ENCODE results near the gene SCGN.

Gene SCGN

GRCh38 chr6:25685896-25686295, 33.9 kb downstream of the SCGN start:
- Histone ChIP-seq H3K36me3 (ENCODE audit: control insufficient read depth in 1 of 2, insufficient read depth in 2 of 2, low read depth in 1 of 2, low read length in 2 of 2) (no peaks in the 10 kb centered on the region), H3K14ac (ENCODE audit: low read length in 2 of 2) (no peak overlapping the region), H3K27me3 (ENCODE audit: control insufficient read depth in 1 of 2, insufficient read depth in 1 of 2, low read length in 2 of 2) (peaks cover 0 to 15% of the 10 kb centered on the region in 2 experiments), H3K9ac (ENCODE audit: low read length) (no peak overlapping the region), H2BK5ac (ENCODE audit: low read depth, low read length, poor library complexity, severe bottlenecking) (no peak overlapping the region), H3K79me1 (replicated peaks; ENCODE audit: low read length, poor library complexity, severe bottlenecking) (no peaks in the 10 kb centered on the region), H3K4me1 (ENCODE audit: control insufficient read depth, insufficient read depth, low read depth, low read length) (no peaks in the 10 kb centered on the region), H3K4ac (ENCODE audit: low read depth in 1 of 2, low read length in 2 of 2) (no peak overlapping the region), H4K8ac (ENCODE audit: low read length) (no peak overlapping the region), H2AK5ac (ENCODE audit: low read length, severe bottlenecking) (no peak overlapping the region), H2BK12ac (ENCODE audit: low read length in 2 of 2) (no peak overlapping the region), H2BK120ac (ENCODE audit: low read depth, low read length) (no peak overlapping the region), H3K27ac (ENCODE audit: low read length, poor library complexity, severe bottlenecking) (no peak overlapping the region), H4K91ac (ENCODE audit: low read length) (no peak overlapping the region), H3K9me3 (ENCODE audit: control insufficient read depth, low read length) (no peaks in the 10 kb centered on the region), H3K4me2 (ENCODE audit: low read length, poor library complexity, severe bottlenecking) (no peak overlapping the region), H3K4me3 (ENCODE audit: insufficient read depth in 1 of 2, low read depth in 1 of 2, low read length in 2 of 2) (no peak overlapping the region), H2AFZ (ENCODE audit: low read depth, low read length) (no peak overlapping the region), H3K18ac (ENCODE audit: low read depth in 1 of 2, low read length in 2 of 2) (no peak overlapping the region), H2BK15ac (ENCODE audit: low read depth, poor library complexity, severe bottlenecking) (no peak overlapping the region), H3K23ac (ENCODE audit: low read length in 2 of 2) (no peak overlapping the region)
- DNase-seq: no peak
- WGBS: 71% methylated on average over 5 of the region's 5 CpGs

- Histone ChIP-seq H2BK12ac (ENCODE audit: low read length in 2 of 2) (no peak overlapping the region), H2BK15ac (ENCODE audit: low read depth, poor library complexity, severe bottlenecking) (no peak overlapping the region), H3K27ac (ENCODE audit: low read length, poor library complexity, severe bottlenecking) (no peak overlapping the region), H2AFZ (ENCODE audit: low read depth, low read length) (no peak overlapping the region), H3K4me3 (ENCODE audit: insufficient read depth in 1 of 2, low read depth in 1 of 2, low read length in 2 of 2) (no peak overlapping the region), H4K91ac (ENCODE audit: low read length) (no peak overlapping the region), H3K36me3 (ENCODE audit: control insufficient read depth in 1 of 2, insufficient read depth in 2 of 2, low read depth in 1 of 2, low read length in 2 of 2) (no peaks in the 10 kb centered on the region), H3K9ac (ENCODE audit: low read length) (no peak overlapping the region), H3K23ac (ENCODE audit: low read length in 2 of 2) (no peak overlapping the region), H3K4me2 (ENCODE audit: low read length, poor library complexity, severe bottlenecking) (no peak overlapping the region), H3K9me3 (ENCODE audit: control insufficient read depth, low read length) (no peaks in the 10 kb centered on the region), H3K18ac (ENCODE audit: low read depth in 1 of 2, low read length in 2 of 2) (no peak overlapping the region), H3K27me3 (ENCODE audit: control insufficient read depth in 1 of 2, insufficient read depth in 1 of 2, low read length in 2 of 2) (peaks cover 0 to 15% of the 10 kb centered on the region in 2 experiments), H3K4ac (ENCODE audit: low read depth in 1 of 2, low read length in 2 of 2) (no peak overlapping the region), H2BK5ac (ENCODE audit: low read depth, low read length, poor library complexity, severe bottlenecking) (no peak overlapping the region), H3K79me1 (replicated peaks; ENCODE audit: low read length, poor library complexity, severe bottlenecking) (no peaks in the 10 kb centered on the region), H3K14ac (ENCODE audit: low read length in 2 of 2) (no peak overlapping the region), H3K4me1 (ENCODE audit: control insufficient read depth, insufficient read depth, low read depth, low read length) (no peaks in the 10 kb centered on the region), H4K8ac (ENCODE audit: low read length) (no peak overlapping the region), H2AK5ac (ENCODE audit: low read length, severe bottlenecking) (no peak overlapping the region), H2BK120ac (ENCODE audit: low read depth, low read length) (no peak overlapping the region)
- no peak for DNase-seq
These were observed 34.8 kb downstream of the SCGN start for GRCh38 chr6:25686856-25687255.

GRCh38 chr6:25689966-25690365, 38.0 kb downstream of the SCGN start:
- no peak for DNase-seq
- Histone ChIP-seq H3K4me1 (ENCODE audit: control insufficient read depth, insufficient read depth, low read depth, low read length) (peaks cover 2% of the 10 kb centered on the region), H4K8ac (ENCODE audit: low read length) (no peak overlapping the region), H3K79me1 (replicated peaks; ENCODE audit: low read length, poor library complexity, severe bottlenecking) (no peaks in the 10 kb centered on the region), H3K9ac (ENCODE audit: low read length) (no peak overlapping the region), H2BK120ac (ENCODE audit: low read depth, low read length) (no peak overlapping the region), H3K23ac (ENCODE audit: low read length in 2 of 2) (no peak overlapping the region), H2BK15ac (ENCODE audit: low read depth, poor library complexity, severe bottlenecking) (no peak overlapping the region), H3K9me3 (ENCODE audit: control insufficient read depth, low read length) (no peaks in the 10 kb centered on the region), H2BK5ac (ENCODE audit: low read depth, low read length, poor library complexity, severe bottlenecking) (no peak overlapping the region), H3K18ac (ENCODE audit: low read depth in 1 of 2, low read length in 2 of 2) (no peak overlapping the region), H3K4me3 (ENCODE audit: insufficient read depth in 1 of 2, low read depth in 1 of 2, low read length in 2 of 2) (no peak overlapping the region), H3K14ac (ENCODE audit: low read length in 2 of 2) (no peak overlapping the region), H3K36me3 (ENCODE audit: control insufficient read depth in 1 of 2, insufficient read depth in 2 of 2, low read depth in 1 of 2, low read length in 2 of 2) (no peaks in the 10 kb centered on the region), H4K91ac (ENCODE audit: low read length) (no peak overlapping the region), H3K27me3 (ENCODE audit: control insufficient read depth in 1 of 2, insufficient read depth in 1 of 2, low read length in 2 of 2) (no peaks in the 10 kb centered on the region), H2AFZ (ENCODE audit: low read depth, low read length) (no peak overlapping the region), H3K4me2 (ENCODE audit: low read length, poor library complexity, severe bottlenecking) (no peak overlapping the region), H2BK12ac (ENCODE audit: low read length in 2 of 2) (no peak overlapping the region), H2AK5ac (ENCODE audit: low read length, severe bottlenecking) (no peak overlapping the region), H3K27ac (ENCODE audit: low read length, poor library complexity, severe bottlenecking) (no peak overlapping the region), H3K4ac (ENCODE audit: low read depth in 1 of 2, low read length in 2 of 2) (no peak overlapping the region)
- WGBS: 43% methylated on average over 1 of the region's 1 CpG

- Histone ChIP-seq H2BK15ac (ENCODE audit: low read depth, poor library complexity, severe bottlenecking) (no peak overlapping the region), H3K18ac (ENCODE audit: low read depth in 1 of 2, low read length in 2 of 2) (no peak overlapping the region), H3K23ac (ENCODE audit: low read length in 2 of 2) (no peak overlapping the region), H3K36me3 (ENCODE audit: control insufficient read depth in 1 of 2, insufficient read depth in 2 of 2, low read depth in 1 of 2, low read length in 2 of 2) (no peaks in the 10 kb centered on the region), H2BK120ac (ENCODE audit: low read depth, low read length) (no peak overlapping the region), H3K14ac (ENCODE audit: low read length in 2 of 2) (no peak overlapping the region), H3K27me3 (ENCODE audit: control insufficient read depth in 1 of 2, insufficient read depth in 1 of 2, low read length in 2 of 2) (peaks cover 0 to 4% of the 10 kb centered on the region in 2 experiments), H2BK5ac (ENCODE audit: low read depth, low read length, poor library complexity, severe bottlenecking) (no peak overlapping the region), H4K91ac (ENCODE audit: low read length) (no peak overlapping the region), H2BK12ac (ENCODE audit: low read length in 2 of 2) (no peak overlapping the region), H3K9me3 (ENCODE audit: control insufficient read depth, low read length) (no peaks in the 10 kb centered on the region), H2AK5ac (ENCODE audit: low read length, severe bottlenecking) (no peak overlapping the region), H3K4me3 (ENCODE audit: insufficient read depth in 1 of 2, low read depth in 1 of 2, low read length in 2 of 2) (no peak overlapping the region), H3K4me2 (ENCODE audit: low read length, poor library complexity, severe bottlenecking) (no peak overlapping the region), H2AFZ (ENCODE audit: low read depth, low read length) (no peak overlapping the region), H3K79me1 (replicated peaks; ENCODE audit: low read length, poor library complexity, severe bottlenecking) (no peaks in the 10 kb centered on the region), H3K4me1 (ENCODE audit: control insufficient read depth, insufficient read depth, low read depth, low read length) (peaks cover 2% of the 10 kb centered on the region), H3K9ac (ENCODE audit: low read length) (no peak overlapping the region), H3K4ac (ENCODE audit: low read depth in 1 of 2, low read length in 2 of 2) (no peak overlapping the region), H3K27ac (ENCODE audit: low read length, poor library complexity, severe bottlenecking) (no peak overlapping the region), H4K8ac (ENCODE audit: low read length) (no peak overlapping the region)
- 100% methylated on average over 2 of the region's 3 CpGs for WGBS
- no peak for DNase-seq
These were observed 39.9 kb downstream of the SCGN start for GRCh38 chr6:25691894-25692293.
